HG03095 (cell line): ENCODE measurements around the gene SEMA5B.

Experiments used
- ATAC-seq: cut with Tn5 transposase; IDR thresholded peaks from one replicate; pipeline ENCODE4 v1.9.1; 2021; ENCODE audit warnings: moderate library complexity; ENCODE audit not compliant: unreplicated experiment

Gene SEMA5B

GRCh38 chr3:122975924-122976293, 51.7 kb downstream of the SEMA5B start:
- ATAC-seq = peak; percentile 53

GRCh38 chr3:122975163-122975923, 52.2 kb downstream of the SEMA5B start:
- ATAC-seq = peak; percentile 30

GRCh38 chr3:122974764-122975162, 52.8 kb downstream of the SEMA5B start:
- no peak for ATAC-seq

- no peak for ATAC-seq
Measured at GRCh38 chr3:122973893-122974615, 53.5 kb downstream of the SEMA5B start.

GRCh38 chr3:122972141-122972540, 55.4 kb downstream of the SEMA5B start:
- ATAC-seq = no peak

- no peak for ATAC-seq
Measured at GRCh38 chr3:122969585-122970469, 57.7 kb downstream of the SEMA5B start.

GRCh38 chr3:122967765-122968164, 59.8 kb downstream of the SEMA5B start:
- ATAC-seq = no peak

- no peak for ATAC-seq
Measured at GRCh38 chr3:122967356-122967755, 60.2 kb downstream of the SEMA5B start.

GRCh38 chr3:122966045-122966444, 61.5 kb downstream of the SEMA5B start:
- no peak for ATAC-seq

GRCh38 chr3:122964811-122965210, 62.8 kb downstream of the SEMA5B start:
- ATAC-seq = no peak

- ATAC-seq = no peak
Measured at GRCh38 chr3:122962149-122962548, 65.4 kb downstream of the SEMA5B start.

- no peak for ATAC-seq
Measured at GRCh38 chr3:122961146-122961545, 66.4 kb downstream of the SEMA5B start.

- ATAC-seq = no peak
Measured at GRCh38 chr3:122960652-122961051, 66.9 kb downstream of the SEMA5B start.

GRCh38 chr3:122959339-122959738, 68.2 kb downstream of the SEMA5B start:
- ATAC-seq = no peak

- ATAC-seq = no peak
Measured at GRCh38 chr3:122957707-122958689, 69.6 kb downstream of the SEMA5B start.

- no peak for ATAC-seq
Measured at GRCh38 chr3:122956693-122957455, 70.7 kb downstream of the SEMA5B start.

GRCh38 chr3:122955916-122956692, 71.5 kb downstream of the SEMA5B start:
- ATAC-seq = no peak

- ATAC-seq = peak; percentile 69
Measured at GRCh38 chr3:122952520-122952919, 75.0 kb downstream of the SEMA5B start.

GRCh38 chr3:122948408-122948807, 79.2 kb downstream of the SEMA5B start:
- ATAC-seq = no peak
